ENCODE results near the gene TBCB.

The TBCB gene

DNA sequence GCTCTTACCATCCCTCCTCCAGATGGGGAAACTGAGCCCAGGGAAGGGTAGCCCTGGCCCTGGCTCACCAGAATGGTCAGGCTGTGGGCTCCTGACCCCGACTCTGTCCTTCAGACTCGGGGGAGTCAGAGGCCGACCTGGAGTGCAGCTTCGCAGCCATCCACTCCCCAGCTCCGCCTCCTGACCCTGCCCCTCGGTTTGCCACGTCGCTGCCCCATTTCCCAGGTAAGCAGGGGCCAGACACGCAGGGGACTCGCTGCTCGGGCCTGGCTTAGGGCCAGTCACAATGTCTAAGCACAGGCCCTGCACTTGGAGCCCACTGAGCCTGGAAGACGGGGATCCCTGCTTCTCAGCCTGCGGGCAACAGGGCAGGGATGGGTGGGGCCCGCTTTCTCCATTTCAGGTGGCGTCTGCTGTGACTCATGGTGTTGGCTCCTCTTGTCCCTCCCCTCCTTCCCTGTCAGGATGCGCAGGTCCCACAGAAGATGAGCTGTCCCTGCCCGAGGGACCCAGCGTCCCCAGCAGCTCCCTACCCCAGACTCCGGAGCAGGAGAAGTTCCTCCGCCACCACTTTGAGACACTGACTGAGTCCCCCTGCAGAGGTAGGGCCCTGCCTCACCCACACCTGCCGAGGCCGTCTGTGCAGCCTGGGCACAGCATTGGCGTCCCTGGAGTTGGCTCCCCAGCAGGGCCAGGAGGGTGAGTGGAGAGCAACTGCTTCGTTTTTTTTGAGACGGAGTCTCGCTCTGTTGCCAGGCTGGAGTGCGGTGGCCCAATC is 13.5 kb upstream of the TBCB start:
- TF ChIP-seq, protein P1, sequence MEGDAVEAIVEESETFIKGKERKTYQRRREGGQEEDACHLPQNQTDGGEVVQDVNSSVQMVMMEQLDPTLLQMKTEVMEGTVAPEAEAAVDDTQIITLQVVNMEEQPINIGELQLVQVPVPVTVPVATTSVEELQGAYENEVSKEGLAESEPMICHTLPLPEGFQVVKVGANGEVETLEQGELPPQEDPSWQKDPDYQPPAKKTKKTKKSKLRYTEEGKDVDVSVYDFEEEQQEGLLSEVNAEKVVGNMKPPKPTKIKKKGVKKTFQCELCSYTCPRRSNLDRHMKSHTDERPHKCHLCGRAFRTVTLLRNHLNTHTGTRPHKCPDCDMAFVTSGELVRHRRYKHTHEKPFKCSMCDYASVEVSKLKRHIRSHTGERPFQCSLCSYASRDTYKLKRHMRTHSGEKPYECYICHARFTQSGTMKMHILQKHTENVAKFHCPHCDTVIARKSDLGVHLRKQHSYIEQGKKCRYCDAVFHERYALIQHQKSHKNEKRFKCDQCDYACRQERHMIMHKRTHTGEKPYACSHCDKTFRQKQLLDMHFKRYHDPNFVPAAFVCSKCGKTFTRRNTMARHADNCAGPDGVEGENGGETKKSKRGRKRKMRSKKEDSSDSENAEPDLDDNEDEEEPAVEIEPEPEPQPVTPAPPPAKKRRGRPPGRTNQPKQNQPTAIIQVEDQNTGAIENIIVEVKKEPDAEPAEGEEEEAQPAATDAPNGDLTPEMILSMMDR (IDR thresholded peaks at IDR 0.05) = no peak
- no peak overlapping the region for H3K27ac ChIP-seq
- DNase-seq (ENCODE audit: low spot score) = no peak
- H3K4me3 ChIP-seq = no peak overlapping the region

DNA sequence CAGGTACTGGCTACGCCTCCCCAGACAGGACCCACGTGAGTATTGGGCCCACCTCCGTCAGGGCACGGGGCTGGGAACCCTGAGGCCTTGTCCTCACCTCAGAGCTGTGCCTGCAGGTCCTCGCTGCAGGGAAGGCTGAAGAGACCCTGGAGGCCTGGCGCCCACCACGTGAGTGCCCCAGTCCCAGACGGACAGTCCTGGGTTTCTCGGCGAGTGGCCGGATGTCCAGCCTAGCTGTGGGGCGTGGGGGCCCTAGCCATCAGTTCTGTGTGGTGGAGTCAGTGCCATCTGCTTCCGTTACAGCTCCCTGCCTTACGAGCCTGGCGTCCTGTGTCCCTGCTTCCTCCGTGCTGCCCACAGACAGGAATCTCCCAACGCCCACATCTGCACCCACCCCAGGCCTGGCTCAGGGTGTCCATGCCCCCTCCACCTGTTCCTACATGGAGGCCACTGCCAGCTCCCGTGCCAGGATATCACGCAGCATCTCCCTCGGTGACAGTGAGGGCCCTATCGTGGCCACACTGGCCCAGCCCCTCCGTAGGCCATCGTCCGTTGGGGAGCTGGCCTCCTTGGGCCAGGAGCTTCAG is 12.1 kb upstream of the TBCB start:
- no peak overlapping the region for H3K4me3 ChIP-seq
- no peak for DNase-seq (ENCODE audit: low spot score)
- TF ChIP-seq, protein P1 (IDR thresholded peaks at IDR 0.05) = no peak
- H3K27ac ChIP-seq = no peak overlapping the region

DNA sequence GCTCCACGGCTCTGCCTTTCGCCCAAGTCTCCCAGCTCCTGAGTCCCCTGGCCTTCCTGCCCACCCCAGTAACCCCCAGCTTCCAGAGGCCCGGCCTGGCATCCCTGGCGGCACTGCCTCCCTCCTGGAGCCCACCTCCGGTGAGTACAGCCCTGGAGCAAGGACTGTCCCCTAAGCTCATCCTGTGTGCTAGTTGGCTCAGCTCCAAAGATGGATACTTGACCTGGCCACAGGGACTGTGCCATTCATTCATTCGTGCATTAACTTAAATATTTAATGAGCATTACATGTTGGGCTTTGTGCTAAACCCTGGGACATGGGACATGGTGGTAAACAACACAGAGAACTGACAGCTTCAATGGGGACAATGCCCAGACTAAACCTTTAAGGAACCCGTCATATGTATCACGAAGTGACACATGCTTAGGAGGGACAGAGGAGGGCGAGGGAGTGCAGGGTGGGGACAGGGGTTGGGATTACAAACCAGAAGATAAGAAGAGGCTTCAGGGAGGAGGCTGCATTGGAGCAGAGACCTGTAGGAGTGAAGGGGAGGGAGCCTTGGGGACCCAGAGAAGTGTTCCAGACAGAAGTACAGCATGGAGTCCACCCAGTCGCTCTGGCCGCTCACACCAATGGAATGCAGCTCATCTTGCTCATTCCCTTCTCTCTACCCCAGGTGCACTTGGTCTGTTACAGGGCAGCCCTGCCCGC is 11.3 kb upstream of the TBCB start:
- no peak overlapping the region for H3K27ac ChIP-seq
- TF ChIP-seq, protein P1 (IDR thresholded peaks at IDR 0.05) = no peak
- no peak overlapping the region for H3K4me3 ChIP-seq
- DNase-seq (ENCODE audit: low spot score) = no peak

DNA sequence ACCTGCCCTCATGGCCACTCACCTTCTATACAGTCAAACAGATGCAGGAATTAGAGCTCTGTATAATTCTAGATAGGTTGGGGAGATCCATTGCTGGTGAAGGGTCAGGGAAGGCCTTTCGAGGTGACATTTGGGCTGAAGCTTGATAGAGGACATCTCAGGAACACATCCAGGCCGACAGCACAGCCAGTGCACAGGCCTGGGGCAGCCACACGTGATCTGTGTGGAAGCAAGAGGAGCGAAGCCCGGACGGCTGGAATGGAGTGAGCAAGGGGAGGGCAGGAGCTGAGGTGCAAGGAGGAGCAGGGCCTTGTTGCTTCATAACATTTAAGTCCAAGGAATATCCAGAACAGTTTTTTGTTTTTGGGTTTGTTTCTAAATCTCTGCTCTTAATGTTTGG is 8.8 kb upstream of the TBCB start:
- TF ChIP-seq, protein P1 (IDR thresholded peaks at IDR 0.05) = no peak
- no peak for DNase-seq (ENCODE audit: low spot score)
- no peak overlapping the region for H3K4me3 ChIP-seq

DNA sequence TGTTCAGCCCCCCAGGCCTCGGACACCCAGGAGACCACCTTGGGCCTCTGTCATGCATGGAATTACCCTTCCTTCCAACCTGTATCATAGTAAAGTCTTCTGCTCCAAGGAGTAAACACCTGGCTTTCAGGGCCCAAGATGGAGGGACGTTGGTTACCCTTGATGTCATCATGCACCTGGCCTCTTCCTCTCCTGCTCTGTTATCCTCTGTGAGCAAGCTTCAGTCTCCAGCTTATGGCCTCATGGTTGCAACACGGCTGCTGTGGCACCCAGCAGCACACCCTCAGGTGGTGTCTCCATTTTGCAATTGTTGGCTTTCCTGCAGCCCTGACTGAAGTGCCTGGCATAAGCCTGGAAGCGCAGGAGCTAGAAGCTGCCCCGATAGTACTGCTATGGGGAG is 8.3 kb upstream of the TBCB start:
- TF ChIP-seq, protein P1 (IDR thresholded peaks at IDR 0.05) = no peak
- Histone ChIP-seq H3K4me3 (no peak overlapping the region), H3K27ac (no peak overlapping the region)
- DNase-seq (ENCODE audit: low spot score) = no peak

More for the DNA sequence above, 8.8 kb upstream of the TBCB start:
- H3K27ac ChIP-seq = no peak overlapping the region

DNA sequence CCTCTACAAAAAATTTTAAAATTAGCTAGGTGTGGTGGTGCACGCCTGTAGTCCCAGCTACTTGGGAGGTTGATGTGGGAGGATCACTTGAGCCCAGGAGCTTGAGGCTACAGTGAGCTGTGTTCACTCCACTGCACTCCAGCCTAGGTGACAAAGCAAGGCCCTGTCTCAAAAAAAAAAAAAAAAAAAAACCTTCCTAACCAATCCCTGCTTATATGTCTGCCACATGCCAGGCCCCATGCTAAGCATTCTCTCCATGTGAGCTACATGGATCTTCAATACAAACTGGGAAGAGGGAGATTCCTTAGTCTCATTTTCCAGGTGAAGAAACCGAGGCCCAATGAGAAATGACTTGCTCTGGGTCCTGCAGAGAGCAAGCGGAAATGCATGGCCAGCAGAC is 6.6 kb upstream of the TBCB start:
- TF ChIP-seq, protein P1 (IDR thresholded peaks at IDR 0.05) = no peak
- no peak for DNase-seq (ENCODE audit: low spot score)
- H3K4me3 ChIP-seq = no peak overlapping the region
- no peak overlapping the region for H3K27ac ChIP-seq

Data from coronary artery (tissue), 2 donors.